PC-9 (cell line): Measurements from ENCODE around the gene MUSK.

Experiments used
- CTCF ChIP-seq: fragments of 200-600 bp; sonication (generic); conservative IDR thresholded peaks from 2 replicates; pipeline ENCODE4 v1.6.1; 2017; ENCODE audit warnings: mixed run types, antibody characterized with exemption, mild to moderate bottlenecking, moderate library complexity
- EZH2 ChIP-seq: fragments of 200-600 bp; sonication (generic); IDR thresholded peaks from 2 replicates; pipeline ENCODE4 v1.8.0; 2017; ENCODE audit warnings: antibody characterized with exemption, low read depth

GRCh38 chr9:110748251-110748893 is 79.8 kb downstream of the MUSK start:
- no peak for TF ChIP-seq EZH2
- no peak for TF ChIP-seq CTCF
